ENCODE measurements around the gene DOK1. TPM values are rescaled to one million over a fixed set of nuclear protein-coding genes. Genes with fewer than 3 reads are reported as not detected.

DOK1 gene
- total and polyA plus RNA-seq, 4 donors: 17.7 to 37.3 (median 26.6) TPM

DNA sequence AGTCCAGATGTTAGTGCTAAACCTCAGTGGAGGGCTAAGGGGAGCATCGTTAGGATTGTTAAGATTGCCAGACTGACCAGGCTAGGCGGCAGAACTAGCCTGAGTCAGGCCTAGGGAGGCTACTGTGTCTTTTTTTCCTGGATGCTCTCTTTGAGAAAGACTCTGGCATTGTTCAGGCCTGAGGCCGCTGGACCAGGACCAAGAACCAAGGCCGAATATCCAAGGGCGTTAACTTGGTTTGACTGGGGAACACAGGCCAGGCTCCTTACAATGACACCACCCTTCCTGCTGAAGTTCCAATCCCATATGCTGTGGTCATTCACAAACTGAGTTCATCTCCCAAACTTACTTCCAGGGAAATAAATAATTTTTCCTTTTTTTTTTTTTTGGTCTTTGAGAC, 14.2 kb upstream of the DOK1 start:
- DNase-seq (no peak), ATAC-seq (ENCODE audit: insufficient read depth, low FRiP score) (peak; percentile 25)
- H3K27me3 ChIP-seq (ENCODE audit: control insufficient read depth in 3 of 3, insufficient read depth in 3 of 3, low read length in 2 of 3): no peaks in the 10 kb centered on the region
- H3K9me3 ChIP-seq (ENCODE audit: control insufficient read depth in 4 of 4, insufficient read depth in 3 of 4, low read length in 3 of 4): no peaks in the 10 kb centered on the region
- no peaks in the 10 kb centered on the region for H3K36me3 ChIP-seq (ENCODE audit: control insufficient read depth in 4 of 4, insufficient read depth in 4 of 4, low read length in 4 of 4)
- TF ChIP-seq CTCF (IDR thresholded peaks at IDR 0.05; ENCODE audit: control extremely low read depth, extremely low read depth): no peak
- no peak overlapping the region for H3K9ac ChIP-seq (ENCODE audit: insufficient read depth in 1 of 2, low read length in 2 of 2)
- H3K4me1 ChIP-seq (ENCODE audit: control insufficient read depth in 5 of 5, insufficient read depth in 5 of 5, low read length in 5 of 5): no peaks in the 10 kb centered on the region
- H3K27ac ChIP-seq (ENCODE audit: low read depth in 1 of 2, low read length in 1 of 2): peak overlapping the region in 1 of 2 donors; percentile 36
- 73 to 76% methylated on average over 5 of the region's 5 CpGs for WGBS, 2 donors
- no peak overlapping the region for H3K4me3 ChIP-seq

- 90 to 96% methylated on average over 1 of the region's 1 CpG for WGBS, 2 donors
These were observed 11.5 kb upstream of the DOK1 start for GRCh38 chr2:74542978-74543377.

GRCh38 chr2:74544634-74545033, 9.9 kb upstream of the DOK1 start:
- Histone ChIP-seq H3K4me1 (ENCODE audit: control insufficient read depth in 5 of 5, insufficient read depth in 5 of 5, low read length in 5 of 5) (peaks cover 0 to 12% (median 2%) of the 10 kb centered on the region in 5 donors), H3K9ac (ENCODE audit: insufficient read depth in 1 of 2, low read length in 2 of 2) (no peak overlapping the region), H3K27me3 (ENCODE audit: control insufficient read depth in 3 of 3, insufficient read depth in 3 of 3, low read length in 2 of 3) (no peaks in the 10 kb centered on the region), H3K9me3 (ENCODE audit: control insufficient read depth in 4 of 4, insufficient read depth in 3 of 4, low read length in 3 of 4) (no peaks in the 10 kb centered on the region), H3K27ac (ENCODE audit: low read depth in 1 of 2, low read length in 1 of 2) (no peak overlapping the region), H3K36me3 (ENCODE audit: control insufficient read depth in 4 of 4, insufficient read depth in 4 of 4, low read length in 4 of 4) (no peaks in the 10 kb centered on the region), H3K4me3 (no peak overlapping the region)
- WGBS, 2 donors: 93 to 96% methylated on average over 3 of the region's 3 CpGs
- no peak for DNase-seq
- TF ChIP-seq CTCF (IDR thresholded peaks at IDR 0.05; ENCODE audit: control extremely low read depth, extremely low read depth): no peak
- no peak for ATAC-seq (ENCODE audit: insufficient read depth, low FRiP score)

More at GRCh38 chr2:74542978-74543377, 11.5 kb upstream of the DOK1 start:
- DNase-seq (no peak), ATAC-seq (ENCODE audit: insufficient read depth, low FRiP score) (no peak)
- H3K36me3 ChIP-seq (ENCODE audit: control insufficient read depth in 4 of 4, insufficient read depth in 4 of 4, low read length in 4 of 4): no peaks in the 10 kb centered on the region
- no peaks in the 10 kb centered on the region for H3K4me1 ChIP-seq (ENCODE audit: control insufficient read depth in 5 of 5, insufficient read depth in 5 of 5, low read length in 5 of 5)
- no peak overlapping the region for H3K4me3 ChIP-seq
- no peak overlapping the region for H3K27ac ChIP-seq (ENCODE audit: low read depth in 1 of 2, low read length in 1 of 2)
- no peak overlapping the region for H3K9ac ChIP-seq (ENCODE audit: insufficient read depth in 1 of 2, low read length in 2 of 2)
- H3K9me3 ChIP-seq (ENCODE audit: control insufficient read depth in 4 of 4, insufficient read depth in 3 of 4, low read length in 3 of 4): no peaks in the 10 kb centered on the region
- TF ChIP-seq CTCF (IDR thresholded peaks at IDR 0.05; ENCODE audit: control extremely low read depth, extremely low read depth): no peak
- no peaks in the 10 kb centered on the region for H3K27me3 ChIP-seq (ENCODE audit: control insufficient read depth in 3 of 3, insufficient read depth in 3 of 3, low read length in 2 of 3)

DNA sequence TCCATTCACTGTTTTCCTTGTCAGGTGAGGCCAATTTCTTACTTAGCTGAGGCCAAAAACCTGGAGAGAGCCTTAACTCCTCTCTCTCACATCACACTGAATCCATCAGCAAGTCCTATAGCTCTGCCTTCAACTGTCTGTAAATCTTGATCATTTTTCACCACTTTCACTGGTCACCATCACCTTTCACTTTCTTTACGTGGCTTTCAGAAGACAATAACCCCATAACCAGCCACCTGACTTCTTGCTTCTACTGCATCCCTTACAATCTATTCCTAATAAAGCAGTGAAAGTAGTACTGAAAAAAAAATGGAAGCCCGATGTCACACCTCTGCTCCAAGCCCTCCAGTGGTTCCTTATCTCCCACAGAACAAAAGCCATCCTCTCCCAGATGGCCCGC, 8.5 kb upstream of the DOK1 start:
- no peak for TF ChIP-seq CTCF (IDR thresholded peaks at IDR 0.05; ENCODE audit: control extremely low read depth, extremely low read depth)
- no peak for ATAC-seq (ENCODE audit: insufficient read depth, low FRiP score)
- 85 to 93% methylated on average over 3 of the region's 3 CpGs for WGBS, 2 donors

More for the DNA sequence above, 8.5 kb upstream of the DOK1 start:
- H3K4me3 ChIP-seq: no peak overlapping the region
- H3K36me3 ChIP-seq (ENCODE audit: control insufficient read depth in 4 of 4, insufficient read depth in 4 of 4, low read length in 4 of 4): no peaks in the 10 kb centered on the region
- DNase-seq: no peak
- no peak overlapping the region for H3K9ac ChIP-seq (ENCODE audit: insufficient read depth in 1 of 2, low read length in 2 of 2)
- H3K27ac ChIP-seq (ENCODE audit: low read depth in 1 of 2, low read length in 1 of 2): no peak overlapping the region
- H3K27me3 ChIP-seq (ENCODE audit: control insufficient read depth in 3 of 3, insufficient read depth in 3 of 3, low read length in 2 of 3): no peaks in the 10 kb centered on the region
- peaks cover 0 to 14% (median 2%) of the 10 kb centered on the region in 5 donors for H3K4me1 ChIP-seq (ENCODE audit: control insufficient read depth in 5 of 5, insufficient read depth in 5 of 5, low read length in 5 of 5)
- no peaks in the 10 kb centered on the region for H3K9me3 ChIP-seq (ENCODE audit: control insufficient read depth in 4 of 4, insufficient read depth in 3 of 4, low read length in 3 of 4)

Data from lung (tissue), 12 donors.